ENCODE data around the gene FLNB.

DNA sequence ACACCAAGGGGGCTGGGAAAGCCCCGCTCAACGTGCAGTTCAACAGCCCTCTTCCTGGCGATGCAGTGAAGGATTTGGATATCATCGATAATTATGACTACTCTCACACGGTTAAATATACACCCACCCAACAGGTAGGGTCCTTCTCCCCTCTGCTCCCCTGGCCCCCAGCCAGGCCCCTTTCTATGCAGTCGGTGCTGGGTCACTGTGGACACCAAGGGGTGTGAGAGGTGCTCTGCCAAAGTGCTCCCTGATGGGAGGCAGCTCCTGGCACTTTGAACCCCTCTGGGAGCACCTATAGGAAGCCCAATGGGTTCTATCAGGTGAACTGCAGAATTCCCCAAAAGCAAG lies 103.9 kb downstream of the FLNB start:
- TF ChIP-seq ZC3H4 (CRISPR knock-in tag; IDR thresholded peaks at IDR 0.05; ENCODE audit: borderline replicate concordance) (no peak), ZNF184 (CRISPR knock-in tag; IDR thresholded peaks at IDR 0.05) (no peak), ARNT (IDR thresholded peaks at IDR 0.05) (no peak), POLR2A (conservative IDR thresholded peaks at IDR 0.05) (no peak), MXI1 (IDR thresholded peaks at IDR 0.05; ENCODE audit: low read depth, low read length) (no peak), CHD2 (IDR thresholded peaks at IDR 0.05; ENCODE audit: low read depth, low read length) (no peak), MYNN (IDR thresholded peaks at IDR 0.05) (no peak), MYNN (CRISPR knock-in tag; IDR thresholded peaks at IDR 0.05) (no peak), SP1 (CRISPR knock-in tag; IDR thresholded peaks at IDR 0.05) (no peak), DDX20 (tag; IDR thresholded peaks at IDR 0.05; ENCODE audit: low read depth) (no peak), ZNF324 (CRISPR knock-in tag; IDR thresholded peaks at IDR 0.05) (no peak)
- TF ChIP-seq, protein P1, sequence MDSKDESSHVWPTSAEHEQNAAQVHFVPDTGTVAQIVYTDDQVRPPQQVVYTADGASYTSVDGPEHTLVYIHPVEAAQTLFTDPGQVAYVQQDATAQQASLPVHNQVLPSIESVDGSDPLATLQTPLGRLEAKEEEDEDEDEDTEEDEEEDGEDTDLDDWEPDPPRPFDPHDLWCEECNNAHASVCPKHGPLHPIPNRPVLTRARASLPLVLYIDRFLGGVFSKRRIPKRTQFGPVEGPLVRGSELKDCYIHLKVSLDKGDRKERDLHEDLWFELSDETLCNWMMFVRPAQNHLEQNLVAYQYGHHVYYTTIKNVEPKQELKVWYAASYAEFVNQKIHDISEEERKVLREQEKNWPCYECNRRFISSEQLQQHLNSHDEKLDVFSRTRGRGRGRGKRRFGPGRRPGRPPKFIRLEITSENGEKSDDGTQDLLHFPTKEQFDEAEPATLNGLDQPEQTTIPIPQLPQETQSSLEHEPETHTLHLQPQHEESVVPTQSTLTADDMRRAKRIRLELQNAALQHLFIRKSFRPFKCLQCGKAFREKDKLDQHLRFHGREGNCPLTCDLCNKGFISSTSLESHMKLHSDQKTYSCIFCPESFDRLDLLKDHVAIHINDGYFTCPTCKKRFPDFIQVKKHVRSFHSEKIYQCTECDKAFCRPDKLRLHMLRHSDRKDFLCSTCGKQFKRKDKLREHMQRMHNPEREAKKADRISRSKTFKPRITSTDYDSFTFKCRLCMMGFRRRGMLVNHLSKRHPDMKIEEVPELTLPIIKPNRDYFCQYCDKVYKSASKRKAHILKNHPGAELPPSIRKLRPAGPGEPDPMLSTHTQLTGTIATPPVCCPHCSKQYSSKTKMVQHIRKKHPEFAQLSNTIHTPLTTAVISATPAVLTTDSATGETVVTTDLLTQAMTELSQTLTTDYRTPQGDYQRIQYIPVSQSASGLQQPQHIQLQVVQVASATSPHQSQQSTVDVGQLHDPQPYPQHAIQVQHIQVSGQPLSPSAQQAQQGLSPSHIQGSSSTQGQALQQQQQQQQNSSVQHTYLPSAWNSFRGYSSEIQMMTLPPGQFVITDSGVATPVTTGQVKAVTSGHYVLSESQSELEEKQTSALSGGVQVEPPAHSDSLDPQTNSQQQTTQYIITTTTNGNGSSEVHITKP (IDR thresholded peaks at IDR 0.05; ENCODE audit: partially characterized antibody): no peak
- TF ChIP-seq, protein P2, sequence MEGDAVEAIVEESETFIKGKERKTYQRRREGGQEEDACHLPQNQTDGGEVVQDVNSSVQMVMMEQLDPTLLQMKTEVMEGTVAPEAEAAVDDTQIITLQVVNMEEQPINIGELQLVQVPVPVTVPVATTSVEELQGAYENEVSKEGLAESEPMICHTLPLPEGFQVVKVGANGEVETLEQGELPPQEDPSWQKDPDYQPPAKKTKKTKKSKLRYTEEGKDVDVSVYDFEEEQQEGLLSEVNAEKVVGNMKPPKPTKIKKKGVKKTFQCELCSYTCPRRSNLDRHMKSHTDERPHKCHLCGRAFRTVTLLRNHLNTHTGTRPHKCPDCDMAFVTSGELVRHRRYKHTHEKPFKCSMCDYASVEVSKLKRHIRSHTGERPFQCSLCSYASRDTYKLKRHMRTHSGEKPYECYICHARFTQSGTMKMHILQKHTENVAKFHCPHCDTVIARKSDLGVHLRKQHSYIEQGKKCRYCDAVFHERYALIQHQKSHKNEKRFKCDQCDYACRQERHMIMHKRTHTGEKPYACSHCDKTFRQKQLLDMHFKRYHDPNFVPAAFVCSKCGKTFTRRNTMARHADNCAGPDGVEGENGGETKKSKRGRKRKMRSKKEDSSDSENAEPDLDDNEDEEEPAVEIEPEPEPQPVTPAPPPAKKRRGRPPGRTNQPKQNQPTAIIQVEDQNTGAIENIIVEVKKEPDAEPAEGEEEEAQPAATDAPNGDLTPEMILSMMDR (IDR thresholded peaks at IDR 0.05 in 2 of 3, conservative IDR thresholded peaks at IDR 0.05 in 1 of 3; ENCODE audit: insufficient read depth in 2 of 3, low read depth in 1 of 3, low read length in 3 of 3): no peak
- TF ChIP-seq, protein P3, sequence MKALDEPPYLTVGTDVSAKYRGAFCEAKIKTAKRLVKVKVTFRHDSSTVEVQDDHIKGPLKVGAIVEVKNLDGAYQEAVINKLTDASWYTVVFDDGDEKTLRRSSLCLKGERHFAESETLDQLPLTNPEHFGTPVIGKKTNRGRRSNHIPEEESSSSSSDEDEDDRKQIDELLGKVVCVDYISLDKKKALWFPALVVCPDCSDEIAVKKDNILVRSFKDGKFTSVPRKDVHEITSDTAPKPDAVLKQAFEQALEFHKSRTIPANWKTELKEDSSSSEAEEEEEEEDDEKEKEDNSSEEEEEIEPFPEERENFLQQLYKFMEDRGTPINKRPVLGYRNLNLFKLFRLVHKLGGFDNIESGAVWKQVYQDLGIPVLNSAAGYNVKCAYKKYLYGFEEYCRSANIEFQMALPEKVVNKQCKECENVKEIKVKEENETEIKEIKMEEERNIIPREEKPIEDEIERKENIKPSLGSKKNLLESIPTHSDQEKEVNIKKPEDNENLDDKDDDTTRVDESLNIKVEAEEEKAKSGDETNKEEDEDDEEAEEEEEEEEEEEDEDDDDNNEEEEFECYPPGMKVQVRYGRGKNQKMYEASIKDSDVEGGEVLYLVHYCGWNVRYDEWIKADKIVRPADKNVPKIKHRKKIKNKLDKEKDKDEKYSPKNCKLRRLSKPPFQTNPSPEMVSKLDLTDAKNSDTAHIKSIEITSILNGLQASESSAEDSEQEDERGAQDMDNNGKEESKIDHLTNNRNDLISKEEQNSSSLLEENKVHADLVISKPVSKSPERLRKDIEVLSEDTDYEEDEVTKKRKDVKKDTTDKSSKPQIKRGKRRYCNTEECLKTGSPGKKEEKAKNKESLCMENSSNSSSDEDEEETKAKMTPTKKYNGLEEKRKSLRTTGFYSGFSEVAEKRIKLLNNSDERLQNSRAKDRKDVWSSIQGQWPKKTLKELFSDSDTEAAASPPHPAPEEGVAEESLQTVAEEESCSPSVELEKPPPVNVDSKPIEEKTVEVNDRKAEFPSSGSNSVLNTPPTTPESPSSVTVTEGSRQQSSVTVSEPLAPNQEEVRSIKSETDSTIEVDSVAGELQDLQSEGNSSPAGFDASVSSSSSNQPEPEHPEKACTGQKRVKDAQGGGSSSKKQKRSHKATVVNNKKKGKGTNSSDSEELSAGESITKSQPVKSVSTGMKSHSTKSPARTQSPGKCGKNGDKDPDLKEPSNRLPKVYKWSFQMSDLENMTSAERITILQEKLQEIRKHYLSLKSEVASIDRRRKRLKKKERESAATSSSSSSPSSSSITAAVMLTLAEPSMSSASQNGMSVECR (CRISPR knock-in tag; IDR thresholded peaks at IDR 0.05): no peak

Measured in K562 (cell line).